HG02678 (cell line): ENCODE results near the gene MBTPS2.
"Not testable (repeated sequence)": the region's sequence is repeated elsewhere in the genome, so short reads cannot be mapped to it uniquely, and the experiment has no call there.

ENCODE experiments used
- ATAC-seq: cut with Tn5 transposase; IDR thresholded peaks from one replicate; pipeline ENCODE4 v1.9.1; 2021; ENCODE audit warnings: mild to moderate bottlenecking, moderate library complexity; ENCODE audit not compliant: unreplicated experiment

Gene MBTPS2

GRCh38 chrX:21855937-21856415, 16.6 kb downstream of the MBTPS2 start, which contains the start of gene YY2:
Gene YY2, plus strand, starts transcription at chrX:21855987. Its CDS starts 498 bp downstream, at chrX:21856485.
- ATAC-seq: no peak

GRCh38 chrX:21856504-21856903, 17.1 kb downstream of the MBTPS2 start:
- no peak for ATAC-seq

GRCh38 chrX:21863241-21863640, 23.8 kb downstream of the MBTPS2 start:
- ATAC-seq: no peak

- ATAC-seq: no peak
Observed at GRCh38 chrX:21865436-21865835, 26.0 kb downstream of the MBTPS2 start.

- no peak for ATAC-seq
Observed at GRCh38 chrX:21870494-21870893, 31.1 kb downstream of the MBTPS2 start.

GRCh38 chrX:21873063-21873775, 33.8 kb downstream of the MBTPS2 start:
- ATAC-seq: no peak

GRCh38 chrX:21874182-21874581, 34.8 kb downstream of the MBTPS2 start:
- ATAC-seq: not testable (repeated sequence)

GRCh38 chrX:21875013-21875412, 35.6 kb downstream of the MBTPS2 start:
- ATAC-seq: no peak

GRCh38 chrX:21881881-21882574, 42.6 kb downstream of the MBTPS2 start:
- no peak for ATAC-seq

GRCh38 chrX:21883258-21883657, 43.8 kb downstream of the MBTPS2 start:
- no peak for ATAC-seq

GRCh38 chrX:21885568-21885967, 46.2 kb downstream of the MBTPS2 start:
- no peak for ATAC-seq

GRCh38 chrX:21905313-21905712, 65.9 kb downstream of the MBTPS2 start:
- ATAC-seq: no peak

GRCh38 chrX:21905953-21906352, 66.5 kb downstream of the MBTPS2 start:
- no peak for ATAC-seq

- no peak for ATAC-seq
Observed at GRCh38 chrX:21907260-21907659, 67.8 kb downstream of the MBTPS2 start.

- no peak for ATAC-seq
Observed at GRCh38 chrX:21911481-21911880, 72.1 kb downstream of the MBTPS2 start.

GRCh38 chrX:21912220-21912619, 72.8 kb downstream of the MBTPS2 start:
- no peak for ATAC-seq

- no peak for ATAC-seq
Observed at GRCh38 chrX:21912989-21913388, 73.6 kb downstream of the MBTPS2 start.

GRCh38 chrX:21926116-21926515, 86.7 kb downstream of the MBTPS2 start:
- ATAC-seq: no peak

GRCh38 chrX:21926527-21927278, 87.3 kb downstream of the MBTPS2 start:
- ATAC-seq: no peak

- ATAC-seq: no peak
Observed at GRCh38 chrX:21929209-21929608, 89.8 kb downstream of the MBTPS2 start.

- no peak for ATAC-seq
Observed at GRCh38 chrX:21930986-21931385, 91.6 kb downstream of the MBTPS2 start.
